HL-60 (cell line): ENCODE data around the gene RALGAPB.

Source experiments
- DNase-seq, 2 experiments: peaks; one replicate each; pipeline ENCODE4 v3.0.0-alpha.2; 2010 to 2020; ENCODE audit warnings: low read depth in 1 of 2, low spot score in 1 of 2
- H3K27ac ChIP-seq: fragments of 250-450 bp; sonication (Bioruptor Pico); replicated peaks from 2 replicates; pipeline ENCODE4 v1.5.1; 2020; ENCODE audit warnings: mild to moderate bottlenecking, moderate library complexity
- H3K27me3 ChIP-seq: fragments of 250-450 bp; sonication (Bioruptor Pico); 2 replicates; pipeline ENCODE4 v1.5.1; 2021; ENCODE audit warnings: mild to moderate bottlenecking, moderate library complexity; ENCODE audit not compliant: insufficient read depth, poor library complexity, severe bottlenecking
- H3K4me3 ChIP-seq: replicated peaks from 2 replicates; pipeline ENCODE4 v1.5.1; 2011; ENCODE audit warnings: mild to moderate bottlenecking, control low read depth, low read length; ENCODE audit not compliant: insufficient read depth
- GABPA ChIP-seq: IDR thresholded peaks from 2 replicates; pipeline ENCODE4 v1.6.1; 2012; ENCODE audit warnings: low read depth
- POLR2AphosphoS5 ChIP-seq: IDR thresholded peaks from 2 replicates; pipeline ENCODE4 v1.6.1; 2012; ENCODE audit warnings: low read depth
- SPI1 ChIP-seq: IDR thresholded peaks from 2 replicates; pipeline ENCODE4 v1.6.1; 2012; ENCODE audit warnings: low read depth, mild to moderate bottlenecking, borderline replicate concordance
- TF ChIP-seq, protein P1 (sequence below): IDR thresholded peaks from 2 replicates; pipeline ENCODE4 v1.6.1; 2012; ENCODE audit warnings: low read depth; ENCODE audit not compliant: insufficient replicate concordance
- TF ChIP-seq, protein P2 (sequence below): IDR thresholded peaks from one replicate; pipeline ENCODE4 v1.5.1; 2011; ENCODE audit warnings: low read length, control low read depth, inconsistent platforms; ENCODE audit not compliant: insufficient read depth

The RALGAPB gene

DNA sequence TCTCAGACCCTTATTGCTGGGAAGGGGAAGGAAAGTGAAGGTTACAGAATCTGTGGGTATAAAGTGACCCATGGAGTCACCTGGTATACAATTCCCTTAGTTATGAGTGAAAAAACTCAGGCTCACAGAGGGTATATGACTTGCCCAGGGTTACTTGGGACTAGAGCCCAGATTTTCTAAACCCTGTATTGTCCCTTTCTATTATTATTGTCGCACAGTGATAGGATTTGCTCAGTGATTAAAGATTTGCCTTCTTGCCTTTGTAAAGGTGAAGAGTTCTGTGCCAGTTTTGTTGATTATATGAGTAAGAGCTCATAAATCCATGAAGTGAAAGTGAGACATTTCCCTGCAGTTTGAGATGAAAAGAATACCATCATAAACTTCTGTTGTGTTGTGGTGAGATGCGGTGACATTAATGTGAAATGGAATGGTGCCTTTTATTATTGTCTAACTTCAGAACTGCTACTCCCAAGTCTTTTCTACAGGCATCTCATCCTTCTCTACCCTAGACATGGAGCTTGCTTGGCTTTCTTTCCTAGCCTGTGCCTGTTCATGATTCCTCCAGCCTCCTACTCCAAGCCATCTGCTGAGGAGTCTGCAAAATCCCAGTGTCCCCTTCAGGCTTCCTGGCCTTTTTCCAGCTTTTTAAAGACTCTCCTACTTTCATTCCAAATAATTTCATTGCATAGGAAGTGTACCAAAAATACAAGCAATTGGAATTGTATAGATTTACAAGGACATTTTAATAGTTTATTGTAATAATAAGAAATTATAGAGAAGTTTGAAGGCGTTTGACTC lies 74.8 kb downstream of the RALGAPB start:
- no peak for DNase-seq
- TF ChIP-seq, protein P1, sequence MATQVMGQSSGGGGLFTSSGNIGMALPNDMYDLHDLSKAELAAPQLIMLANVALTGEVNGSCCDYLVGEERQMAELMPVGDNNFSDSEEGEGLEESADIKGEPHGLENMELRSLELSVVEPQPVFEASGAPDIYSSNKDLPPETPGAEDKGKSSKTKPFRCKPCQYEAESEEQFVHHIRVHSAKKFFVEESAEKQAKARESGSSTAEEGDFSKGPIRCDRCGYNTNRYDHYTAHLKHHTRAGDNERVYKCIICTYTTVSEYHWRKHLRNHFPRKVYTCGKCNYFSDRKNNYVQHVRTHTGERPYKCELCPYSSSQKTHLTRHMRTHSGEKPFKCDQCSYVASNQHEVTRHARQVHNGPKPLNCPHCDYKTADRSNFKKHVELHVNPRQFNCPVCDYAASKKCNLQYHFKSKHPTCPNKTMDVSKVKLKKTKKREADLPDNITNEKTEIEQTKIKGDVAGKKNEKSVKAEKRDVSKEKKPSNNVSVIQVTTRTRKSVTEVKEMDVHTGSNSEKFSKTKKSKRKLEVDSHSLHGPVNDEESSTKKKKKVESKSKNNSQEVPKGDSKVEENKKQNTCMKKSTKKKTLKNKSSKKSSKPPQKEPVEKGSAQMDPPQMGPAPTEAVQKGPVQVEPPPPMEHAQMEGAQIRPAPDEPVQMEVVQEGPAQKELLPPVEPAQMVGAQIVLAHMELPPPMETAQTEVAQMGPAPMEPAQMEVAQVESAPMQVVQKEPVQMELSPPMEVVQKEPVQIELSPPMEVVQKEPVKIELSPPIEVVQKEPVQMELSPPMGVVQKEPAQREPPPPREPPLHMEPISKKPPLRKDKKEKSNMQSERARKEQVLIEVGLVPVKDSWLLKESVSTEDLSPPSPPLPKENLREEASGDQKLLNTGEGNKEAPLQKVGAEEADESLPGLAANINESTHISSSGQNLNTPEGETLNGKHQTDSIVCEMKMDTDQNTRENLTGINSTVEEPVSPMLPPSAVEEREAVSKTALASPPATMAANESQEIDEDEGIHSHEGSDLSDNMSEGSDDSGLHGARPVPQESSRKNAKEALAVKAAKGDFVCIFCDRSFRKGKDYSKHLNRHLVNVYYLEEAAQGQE, result no peak
- TF ChIP-seq SPI1, result no peak
- no peak for TF ChIP-seq GABPA
- no peak for TF ChIP-seq POLR2AphosphoS5
- TF ChIP-seq, protein P2, sequence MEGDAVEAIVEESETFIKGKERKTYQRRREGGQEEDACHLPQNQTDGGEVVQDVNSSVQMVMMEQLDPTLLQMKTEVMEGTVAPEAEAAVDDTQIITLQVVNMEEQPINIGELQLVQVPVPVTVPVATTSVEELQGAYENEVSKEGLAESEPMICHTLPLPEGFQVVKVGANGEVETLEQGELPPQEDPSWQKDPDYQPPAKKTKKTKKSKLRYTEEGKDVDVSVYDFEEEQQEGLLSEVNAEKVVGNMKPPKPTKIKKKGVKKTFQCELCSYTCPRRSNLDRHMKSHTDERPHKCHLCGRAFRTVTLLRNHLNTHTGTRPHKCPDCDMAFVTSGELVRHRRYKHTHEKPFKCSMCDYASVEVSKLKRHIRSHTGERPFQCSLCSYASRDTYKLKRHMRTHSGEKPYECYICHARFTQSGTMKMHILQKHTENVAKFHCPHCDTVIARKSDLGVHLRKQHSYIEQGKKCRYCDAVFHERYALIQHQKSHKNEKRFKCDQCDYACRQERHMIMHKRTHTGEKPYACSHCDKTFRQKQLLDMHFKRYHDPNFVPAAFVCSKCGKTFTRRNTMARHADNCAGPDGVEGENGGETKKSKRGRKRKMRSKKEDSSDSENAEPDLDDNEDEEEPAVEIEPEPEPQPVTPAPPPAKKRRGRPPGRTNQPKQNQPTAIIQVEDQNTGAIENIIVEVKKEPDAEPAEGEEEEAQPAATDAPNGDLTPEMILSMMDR, result no peak
- Histone ChIP-seq H3K4me3 (no peak overlapping the region), H3K27me3 (no peaks in the 10 kb centered on the region), H3K27ac (no peak overlapping the region)

- no peak overlapping the region for H3K27ac ChIP-seq
- no peak for DNase-seq
- no peak overlapping the region for H3K4me3 ChIP-seq
- TF ChIP-seq POLR2AphosphoS5, result no peak
- TF ChIP-seq, protein P2, result no peak
- no peak for TF ChIP-seq SPI1
- TF ChIP-seq GABPA, result no peak
- TF ChIP-seq, protein P1, result no peak
- H3K27me3 ChIP-seq, result no peaks in the 10 kb centered on the region
These were observed 75.9 kb downstream of the RALGAPB start for GRCh38 chr20:38548356-38549083.

- Histone ChIP-seq H3K27me3 (no peaks in the 10 kb centered on the region), H3K27ac (no peak overlapping the region), H3K4me3 (no peak overlapping the region)
- TF ChIP-seq, protein P1, result no peak
- TF ChIP-seq, protein P2, result no peak
- TF ChIP-seq SPI1 (no peak), GABPA (no peak), POLR2AphosphoS5 (no peak)
- no peak for DNase-seq
These were observed 77.6 kb downstream of the RALGAPB start for GRCh38 chr20:38550274-38550673.
